Type B pancreatic cell (in vitro differentiated cells): ENCODE results near the gene PRKCZ. TPM values are rescaled to one million over a fixed set of nuclear protein-coding genes. Genes with fewer than 3 reads are reported as not detected.

ENCODE experiments used
- DNase-seq: peaks from one replicate; pipeline ENCODE4 v3.0.0; 2021; ENCODE audit warnings: mixed read lengths; ENCODE audit not compliant: unreplicated experiment; ENCODE audit errors: extremely low spot score
- H3K27ac Mint-ChIP-seq: 2 replicates; pipeline ENCODE4 v1.8.0; 2021; ENCODE audit warnings: mild to moderate bottlenecking, mixed read lengths
- H3K27me3 Mint-ChIP-seq: 2 replicates; pipeline ENCODE4 v1.8.0; 2021; ENCODE audit warnings: mixed read lengths
- H3K36me3 Mint-ChIP-seq: 2 replicates; pipeline ENCODE4 v1.8.0; 2021; ENCODE audit warnings: mixed read lengths
- H3K4me1 Mint-ChIP-seq: one replicate; pipeline ENCODE4 v1.8.0; 2021; ENCODE audit warnings: mixed read lengths; ENCODE audit not compliant: unreplicated experiment
- H3K4me3 Mint-ChIP-seq: 2 replicates; pipeline ENCODE4 v1.8.0; 2021; ENCODE audit warnings: mild to moderate bottlenecking, mixed read lengths
- H3K9me3 Mint-ChIP-seq: 2 replicates; pipeline ENCODE4 v1.8.0; 2021; ENCODE audit warnings: mixed read lengths
- total RNA-seq: library from RNA; stranded (reverse); gene quantifications from 2 replicates; pipeline ENCODE4 v1.2.1, GENCODE V29; 2021; ENCODE audit warnings: low replicate concordance
- TF ChIP-seq, protein P1 (sequence below): fragments of 200-600 bp; sonication (generic); conservative IDR thresholded peaks from 2 replicates; pipeline ENCODE4 v1.5.0; 2021; ENCODE audit warnings: antibody characterized with exemption, mild to moderate bottlenecking

PRKCZ gene
- total RNA-seq, 1 donor from 2014 or later: 33.2 TPM

DNA sequence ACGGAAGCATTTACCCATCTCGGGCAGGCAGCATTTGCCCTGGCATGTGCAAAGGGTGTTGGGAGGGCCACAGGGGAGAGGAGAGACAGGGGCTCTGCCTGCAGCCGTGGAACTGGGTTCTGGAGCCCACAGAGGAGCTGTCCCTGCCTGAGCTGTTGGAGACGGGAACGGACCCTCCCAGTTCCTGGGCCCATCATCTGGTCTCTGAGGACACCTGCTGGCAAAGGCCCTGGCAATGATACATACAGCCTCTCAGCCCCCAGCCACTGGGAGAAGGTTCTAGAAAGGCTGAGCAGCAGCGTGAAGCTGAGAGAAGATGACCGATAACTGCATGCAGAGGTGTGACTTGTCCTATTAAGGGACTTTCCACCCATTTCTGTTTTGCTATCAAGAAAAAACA is 113.0 kb downstream of the PRKCZ start:
- Mint-ChIP-seq H3K36me3 (peaks cover 9% of the 10 kb centered on the region), H3K4me1 (no peaks in the 10 kb centered on the region), H3K9me3 (peaks cover 4% of the 10 kb centered on the region), H3K4me3 (no peak overlapping the region), H3K27ac (no peak overlapping the region), H3K27me3 (no peaks in the 10 kb centered on the region)
- TF ChIP-seq, protein P1, sequence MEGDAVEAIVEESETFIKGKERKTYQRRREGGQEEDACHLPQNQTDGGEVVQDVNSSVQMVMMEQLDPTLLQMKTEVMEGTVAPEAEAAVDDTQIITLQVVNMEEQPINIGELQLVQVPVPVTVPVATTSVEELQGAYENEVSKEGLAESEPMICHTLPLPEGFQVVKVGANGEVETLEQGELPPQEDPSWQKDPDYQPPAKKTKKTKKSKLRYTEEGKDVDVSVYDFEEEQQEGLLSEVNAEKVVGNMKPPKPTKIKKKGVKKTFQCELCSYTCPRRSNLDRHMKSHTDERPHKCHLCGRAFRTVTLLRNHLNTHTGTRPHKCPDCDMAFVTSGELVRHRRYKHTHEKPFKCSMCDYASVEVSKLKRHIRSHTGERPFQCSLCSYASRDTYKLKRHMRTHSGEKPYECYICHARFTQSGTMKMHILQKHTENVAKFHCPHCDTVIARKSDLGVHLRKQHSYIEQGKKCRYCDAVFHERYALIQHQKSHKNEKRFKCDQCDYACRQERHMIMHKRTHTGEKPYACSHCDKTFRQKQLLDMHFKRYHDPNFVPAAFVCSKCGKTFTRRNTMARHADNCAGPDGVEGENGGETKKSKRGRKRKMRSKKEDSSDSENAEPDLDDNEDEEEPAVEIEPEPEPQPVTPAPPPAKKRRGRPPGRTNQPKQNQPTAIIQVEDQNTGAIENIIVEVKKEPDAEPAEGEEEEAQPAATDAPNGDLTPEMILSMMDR: no peak
- DNase-seq: no peak

DNA sequence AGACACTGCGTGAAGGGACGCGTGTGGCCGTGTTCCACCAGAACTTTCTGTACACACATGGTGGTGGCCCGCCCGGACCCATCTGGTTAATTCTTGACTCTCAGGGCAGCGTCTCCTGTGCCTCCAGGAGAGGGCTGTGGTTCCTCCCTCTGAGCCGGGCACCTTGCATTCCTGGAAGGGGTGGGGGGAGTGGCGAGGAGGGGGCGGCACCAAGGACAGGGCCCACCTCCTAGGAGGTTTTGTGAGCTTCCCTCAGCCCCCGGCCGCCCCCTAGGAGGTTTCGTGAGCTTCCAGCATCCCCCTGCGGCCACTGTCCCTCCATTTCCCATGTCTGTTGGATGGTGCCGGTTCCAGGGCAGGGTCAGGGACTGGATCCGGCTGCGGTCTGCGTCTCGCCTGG is 115.4 kb downstream of the PRKCZ start:
- Mint-ChIP-seq H3K27me3 (no peaks in the 10 kb centered on the region), H3K4me1 (no peaks in the 10 kb centered on the region), H3K9me3 (peaks cover 4% of the 10 kb centered on the region), H3K4me3 (no peak overlapping the region), H3K27ac (no peak overlapping the region), H3K36me3 (peaks cover 6% of the 10 kb centered on the region)
- TF ChIP-seq, protein P1: no peak
- DNase-seq: no peak

DNA sequence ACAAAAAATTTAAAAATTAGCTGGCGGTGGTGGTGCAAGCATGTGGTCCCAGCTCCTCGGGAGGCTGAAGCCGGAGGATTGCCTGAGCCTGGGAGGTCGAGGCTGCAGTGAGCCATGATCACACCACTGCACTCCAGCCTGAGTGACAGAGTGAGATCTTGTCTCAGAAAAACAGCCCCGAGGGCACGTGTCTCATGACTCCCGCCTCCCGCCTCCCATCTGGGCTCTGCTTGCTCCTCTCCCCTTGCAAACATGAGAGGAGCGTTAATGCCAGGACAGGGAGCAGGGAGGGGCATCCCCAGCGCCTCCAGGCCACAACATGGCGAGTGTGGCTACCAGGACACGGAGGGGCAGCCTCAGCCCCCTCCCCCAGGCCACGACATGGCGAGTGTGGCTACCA is 116.0 kb downstream of the PRKCZ start:
- no peaks in the 10 kb centered on the region for H3K27me3 Mint-ChIP-seq
- peaks cover 6% of the 10 kb centered on the region for H3K36me3 Mint-ChIP-seq
- H3K4me3 Mint-ChIP-seq: no peak overlapping the region
- no peak overlapping the region for H3K27ac Mint-ChIP-seq
- DNase-seq: no peak
- TF ChIP-seq, protein P1: no peak
- H3K4me1 Mint-ChIP-seq: no peaks in the 10 kb centered on the region
- peaks cover 4% of the 10 kb centered on the region for H3K9me3 Mint-ChIP-seq

DNA sequence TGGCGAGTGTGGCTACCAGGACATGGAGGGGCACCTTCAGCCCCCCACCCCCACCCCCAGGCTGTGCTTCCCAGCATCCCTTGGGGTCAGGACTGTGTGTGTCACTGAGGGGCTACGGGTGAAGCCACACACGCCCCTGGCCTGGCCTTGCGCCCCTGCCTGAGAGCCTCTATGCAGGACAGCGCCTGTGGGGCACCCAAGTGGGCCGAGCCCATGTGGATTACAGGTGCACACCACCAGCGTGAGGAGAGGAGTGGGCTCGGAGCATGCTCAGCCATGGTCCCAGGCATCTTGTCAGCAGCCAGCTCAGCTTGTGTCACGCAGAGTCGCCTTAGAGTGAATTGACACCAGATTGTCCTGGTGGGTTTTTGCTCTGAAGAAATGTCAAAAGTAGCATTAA is 116.5 kb downstream of the PRKCZ start:
- TF ChIP-seq, protein P1: no peak

DNA sequence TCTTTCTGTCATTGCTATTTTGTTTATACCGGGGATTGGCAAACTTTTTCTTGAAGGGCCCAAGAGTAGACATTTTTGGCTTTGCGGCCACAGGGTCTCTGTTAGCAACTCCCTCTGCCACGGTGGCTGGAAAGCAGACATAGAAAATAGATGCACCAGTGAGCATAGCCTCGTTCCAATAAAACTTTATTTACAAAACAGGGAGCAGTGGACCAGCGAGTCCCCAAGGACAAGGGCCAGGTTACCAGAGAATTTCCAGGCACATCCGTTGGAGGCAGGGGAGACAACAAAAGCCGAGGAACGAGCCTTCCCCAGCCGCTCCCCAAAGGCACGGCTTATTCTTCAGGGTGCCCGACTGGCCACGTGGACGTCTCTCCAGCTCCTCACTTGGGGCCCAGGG is 117.9 kb downstream of the PRKCZ start:
- DNase-seq: no peak
- H3K36me3 Mint-ChIP-seq: peaks cover 2% of the 10 kb centered on the region
- TF ChIP-seq, protein P1: no peak
- H3K27me3 Mint-ChIP-seq: no peaks in the 10 kb centered on the region
- H3K27ac Mint-ChIP-seq: no peak overlapping the region
- no peaks in the 10 kb centered on the region for H3K4me1 Mint-ChIP-seq
- no peak overlapping the region for H3K4me3 Mint-ChIP-seq
- H3K9me3 Mint-ChIP-seq: no peaks in the 10 kb centered on the region

More for the DNA sequence above, 116.5 kb downstream of the PRKCZ start:
- peaks cover 4% of the 10 kb centered on the region for H3K9me3 Mint-ChIP-seq
- H3K4me3 Mint-ChIP-seq: no peak overlapping the region
- H3K36me3 Mint-ChIP-seq: peaks cover 6% of the 10 kb centered on the region
- DNase-seq: no peak
- no peaks in the 10 kb centered on the region for H3K4me1 Mint-ChIP-seq
- no peaks in the 10 kb centered on the region for H3K27me3 Mint-ChIP-seq
- H3K27ac Mint-ChIP-seq: no peak overlapping the region

DNA sequence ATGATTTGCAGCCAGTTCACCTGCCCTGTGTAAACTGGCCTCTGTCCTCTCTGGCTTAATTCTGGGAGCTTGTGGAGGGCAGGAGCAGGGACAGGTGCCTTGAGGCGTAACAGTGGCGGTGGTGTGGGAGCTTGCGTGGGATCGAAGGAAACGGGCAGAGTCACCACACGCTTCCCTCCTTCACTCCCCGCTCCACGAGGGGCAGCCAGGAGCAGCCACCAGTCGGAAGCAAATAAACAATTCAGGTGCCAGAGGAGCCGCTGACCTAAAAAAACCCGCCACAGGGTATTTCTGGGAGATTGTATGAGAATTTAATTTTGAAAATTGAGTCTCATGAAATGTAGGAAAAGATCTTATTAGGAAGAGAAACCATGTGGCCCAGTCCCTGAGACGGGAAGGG is 118.3 kb downstream of the PRKCZ start:
- Mint-ChIP-seq H3K4me3 (no peak overlapping the region), H3K27ac (no peak overlapping the region), H3K27me3 (no peaks in the 10 kb centered on the region), H3K36me3 (no peaks in the 10 kb centered on the region), H3K4me1 (no peaks in the 10 kb centered on the region), H3K9me3 (no peaks in the 10 kb centered on the region)
- DNase-seq: no peak
- TF ChIP-seq, protein P1: no peak
